Body of pancreas (tissue), 4 donors: ENCODE data around the gene MMP17. TPM values are rescaled to one million over a fixed set of nuclear protein-coding genes. Genes with fewer than 3 reads are reported as not detected.

Experiments
- ATAC-seq: fragments of 150-250 bp; one replicate; pipeline ENCODE4 v1.9.1; 2016
- DNase-seq, 4 donors: peaks; one replicate each; pipeline ENCODE4 v3.0.0-alpha.2; 2019
- H3K27ac ChIP-seq, 4 donors: fragments of 200-600 bp; sonication (generic); 1 replicate in 3 of 4; 2 replicates in 1 of 4; pipeline versions ENCODE4 v1.5.1 to v1.6.1; 2016 to 2019; ENCODE audit warnings: mild to moderate bottlenecking in 1 of 4, mixed read lengths in 1 of 4, moderate library complexity in 1 of 4
- H3K27me3 ChIP-seq, 2 donors: fragments of 200-600 bp; sonication (generic); one replicate each; pipeline ENCODE4 v1.6.0; 2016; ENCODE audit warnings: mild to moderate bottlenecking in 1 of 2
- H3K36me3 ChIP-seq, 2 donors: fragments of 200-600 bp; sonication (generic); replicated peaks in 1 of 2; 2 replicates each; pipeline ENCODE4 v1.5.1; 2016; ENCODE audit warnings: low read depth in 2 of 2; ENCODE audit not compliant: insufficient read depth in 1 of 2
- H3K4me1 ChIP-seq: fragments of 200-600 bp; sonication (generic); one replicate; pipeline ENCODE4 v1.6.0; 2016
- H3K4me3 ChIP-seq, 2 donors: fragments of 200-600 bp; sonication (generic); 1 replicate in 1 of 2; 2 replicates in 1 of 2; pipeline ENCODE4 v1.5.1; 2016 to 2019
- H3K9me3 ChIP-seq, 3 donors: fragments of 200-600 bp; sonication (generic); 1 replicate in 2 of 3; 2 replicates in 1 of 3; pipeline ENCODE4 v1.5.1; 2016
- POLR2A ChIP-seq, 3 donors: fragments of 450-650 bp; IDR thresholded peaks; one replicate each; pipeline ENCODE4 v1.6.1; 2016; ENCODE audit warnings: antibody characterized with exemption in 3 of 3, mild to moderate bottlenecking in 2 of 3
- WGBS, 2 donors: methylation state at CpG; one replicate each; pipeline ENCODE4 v1.1.5; 2017; 5-methylcytosine and 5-hydroxymethylcytosine counted together
- intact Hi-C: fragments of 100-400 bp; cut with DNase I; formaldehyde crosslinking; loops from one replicate; pipeline ENCODE4 v1.15.1; 2023
- total RNA-seq, 2 donors: library from RNA; depleted of rRNA; stranded (reverse); fragments of >200 nt; gene quantifications; one replicate each; pipeline ENCODE4 v1.1.0, GENCODE V29; 2016
- TF ChIP-seq, protein P1 (sequence below), 7 experiments: fragments of 450-650 bp in 4 of 7; fragments of 200-600 bp in 3 of 7; sonication (generic) in 3 of 7; IDR thresholded peaks; one replicate each; pipeline ENCODE4 v1.5.1; 2016 to 2019; ENCODE audit warnings: antibody characterized with exemption in 7 of 7

The MMP17 gene
- total RNA-seq, 2 donors from 2014 or later: 2.6 to 6.7 TPM

DNA sequence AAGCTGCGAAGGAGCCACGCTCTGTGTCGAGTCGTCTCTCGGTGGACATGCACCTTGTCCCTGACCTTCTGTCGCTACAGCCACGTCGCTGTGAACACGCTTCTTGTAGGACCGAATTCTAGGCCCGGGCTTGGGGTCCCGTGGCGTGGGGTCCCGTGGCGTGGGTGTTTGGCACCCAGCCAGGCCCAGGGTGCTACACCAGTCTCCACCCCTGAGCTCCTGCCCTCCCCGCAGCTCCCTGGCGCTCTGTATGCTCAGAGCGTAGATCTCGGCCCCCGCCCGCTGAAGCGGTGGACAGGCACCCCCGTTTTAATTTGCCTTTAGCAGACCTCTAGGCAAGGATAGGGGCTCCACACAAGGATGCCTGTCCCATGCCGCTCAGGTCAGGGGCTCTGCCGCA lies 16.5 kb downstream of the MMP17 start:
- DNase-seq (no peak), ATAC-seq (no peak)
- no peak overlapping the region for H3K4me3 ChIP-seq
- H3K27me3 ChIP-seq: no peaks in the 10 kb centered on the region
- H3K36me3 ChIP-seq: no peaks in the 10 kb centered on the region
- WGBS, 2 donors: 90 to 92% methylated on average over 15 to 20 of the region's 25 CpGs
- no peaks in the 10 kb centered on the region for H3K9me3 ChIP-seq
- TF ChIP-seq POLR2A (IDR thresholded peaks at IDR 0.05): no peak
- TF ChIP-seq, protein P1, sequence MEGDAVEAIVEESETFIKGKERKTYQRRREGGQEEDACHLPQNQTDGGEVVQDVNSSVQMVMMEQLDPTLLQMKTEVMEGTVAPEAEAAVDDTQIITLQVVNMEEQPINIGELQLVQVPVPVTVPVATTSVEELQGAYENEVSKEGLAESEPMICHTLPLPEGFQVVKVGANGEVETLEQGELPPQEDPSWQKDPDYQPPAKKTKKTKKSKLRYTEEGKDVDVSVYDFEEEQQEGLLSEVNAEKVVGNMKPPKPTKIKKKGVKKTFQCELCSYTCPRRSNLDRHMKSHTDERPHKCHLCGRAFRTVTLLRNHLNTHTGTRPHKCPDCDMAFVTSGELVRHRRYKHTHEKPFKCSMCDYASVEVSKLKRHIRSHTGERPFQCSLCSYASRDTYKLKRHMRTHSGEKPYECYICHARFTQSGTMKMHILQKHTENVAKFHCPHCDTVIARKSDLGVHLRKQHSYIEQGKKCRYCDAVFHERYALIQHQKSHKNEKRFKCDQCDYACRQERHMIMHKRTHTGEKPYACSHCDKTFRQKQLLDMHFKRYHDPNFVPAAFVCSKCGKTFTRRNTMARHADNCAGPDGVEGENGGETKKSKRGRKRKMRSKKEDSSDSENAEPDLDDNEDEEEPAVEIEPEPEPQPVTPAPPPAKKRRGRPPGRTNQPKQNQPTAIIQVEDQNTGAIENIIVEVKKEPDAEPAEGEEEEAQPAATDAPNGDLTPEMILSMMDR (IDR thresholded peaks at IDR 0.05): no peak
- intact Hi-C loops: no loop called here
- H3K27ac ChIP-seq: no peak overlapping the region
- no peaks in the 10 kb centered on the region for H3K4me1 ChIP-seq

DNA sequence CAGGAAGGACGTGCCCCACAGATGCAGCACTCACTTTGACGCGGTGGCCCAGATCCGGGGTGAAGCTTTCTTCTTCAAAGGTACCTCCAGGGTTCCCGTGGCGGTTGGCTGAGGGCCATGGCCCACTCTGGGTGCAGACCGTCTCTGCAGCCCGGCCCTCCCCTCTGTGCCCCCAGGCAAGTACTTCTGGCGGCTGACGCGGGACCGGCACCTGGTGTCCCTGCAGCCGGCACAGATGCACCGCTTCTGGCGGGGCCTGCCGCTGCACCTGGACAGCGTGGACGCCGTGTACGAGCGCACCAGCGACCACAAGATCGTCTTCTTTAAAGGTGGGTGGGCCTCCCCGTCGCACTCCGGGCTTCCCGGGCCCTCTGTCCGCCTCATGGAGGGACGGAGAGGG lies 16.9 kb downstream of the MMP17 start:
- Histone ChIP-seq H3K9me3 (no peaks in the 10 kb centered on the region), H3K4me3 (no peak overlapping the region), H3K27ac (no peak overlapping the region), H3K4me1 (no peaks in the 10 kb centered on the region), H3K36me3 (no peaks in the 10 kb centered on the region), H3K27me3 (no peaks in the 10 kb centered on the region)
- TF ChIP-seq, protein P1 (IDR thresholded peaks at IDR 0.05): no peak
- intact Hi-C loops: no loop called here
- ATAC-seq: no peak
- DNase-seq: no peak
- whole genome bisulfite sequencing, 2 donors: 86 to 93% methylated on average over 8 to 29 of the region's 29 CpGs

DNA sequence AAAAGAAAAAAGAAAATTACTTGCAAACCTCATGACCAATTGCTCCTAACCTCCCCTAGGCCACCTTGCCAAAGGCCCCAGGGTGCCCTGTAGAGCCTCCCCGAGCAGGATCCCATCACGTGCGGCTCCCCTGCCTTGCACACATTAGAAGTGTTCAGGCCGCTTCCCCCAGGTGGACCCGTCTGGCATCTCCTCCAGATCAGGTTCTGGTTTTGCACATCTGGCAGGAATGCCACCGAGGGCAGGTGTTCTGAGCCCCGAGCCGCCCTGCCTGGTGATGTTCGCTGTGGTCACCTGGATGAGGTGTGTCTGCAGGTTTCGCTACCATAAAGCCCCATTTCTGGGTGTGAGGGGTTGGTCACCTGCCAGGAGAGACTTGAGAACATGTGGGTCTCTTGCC lies 19.3 kb downstream of the MMP17 start:
- Histone ChIP-seq H3K9me3 (no peaks in the 10 kb centered on the region), H3K27ac (no peak overlapping the region), H3K4me1 (peaks cover 7% of the 10 kb centered on the region), H3K4me3 (no peak overlapping the region), H3K36me3 (no peaks in the 10 kb centered on the region), H3K27me3 (no peaks in the 10 kb centered on the region)
- no peak for TF ChIP-seq POLR2A (IDR thresholded peaks at IDR 0.05)
- TF ChIP-seq, protein P1 (IDR thresholded peaks at IDR 0.05): no peak
- WGBS, 2 donors: 76 to 79% methylated on average over 5 to 10 of the region's 10 CpGs
- intact Hi-C loops: no loop called here
- no peak for ATAC-seq
- no peak for DNase-seq

DNA sequence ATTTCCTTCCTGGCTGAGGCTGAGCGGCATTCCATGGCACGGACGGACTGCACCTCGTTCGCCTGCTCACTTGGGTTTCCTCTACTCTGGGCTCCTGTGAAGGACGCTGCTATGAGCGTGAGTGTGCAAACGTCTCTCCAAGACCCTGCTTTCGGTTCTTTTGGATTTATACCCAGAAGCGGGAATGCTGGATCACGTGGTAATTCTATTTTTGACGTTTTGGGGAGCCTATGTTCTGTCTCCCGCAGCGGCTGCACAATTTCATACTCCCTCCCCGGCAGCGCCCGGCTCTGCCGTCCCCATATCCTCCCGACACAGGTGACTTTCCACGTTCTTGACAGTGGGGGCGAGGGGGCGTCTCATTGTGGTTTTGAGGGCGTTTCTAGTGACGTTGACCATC lies 20.6 kb downstream of the MMP17 start:
- H3K9me3 ChIP-seq: no peaks in the 10 kb centered on the region
- WGBS, 2 donors: 73 to 77% methylated on average over 24 of the region's 24 CpGs

More for the DNA sequence above, 20.6 kb downstream of the MMP17 start:
- DNase-seq (no peak), ATAC-seq (no peak)
- H3K4me1 ChIP-seq: peaks cover 7% of the 10 kb centered on the region
- H3K4me3 ChIP-seq: no peak overlapping the region
- TF ChIP-seq, protein P1 (IDR thresholded peaks at IDR 0.05): no peak
- TF ChIP-seq POLR2A (IDR thresholded peaks at IDR 0.05): no peak
- no peak overlapping the region for H3K27ac ChIP-seq
- no peaks in the 10 kb centered on the region for H3K27me3 ChIP-seq
- no peaks in the 10 kb centered on the region for H3K36me3 ChIP-seq
- intact Hi-C loops: no loop called here
